Measurements from ENCODE around the gene ELP1. TPM values are rescaled to one million over a fixed set of nuclear protein-coding genes. Genes with fewer than 3 reads are reported as not detected.

ELP1 gene, protein sequence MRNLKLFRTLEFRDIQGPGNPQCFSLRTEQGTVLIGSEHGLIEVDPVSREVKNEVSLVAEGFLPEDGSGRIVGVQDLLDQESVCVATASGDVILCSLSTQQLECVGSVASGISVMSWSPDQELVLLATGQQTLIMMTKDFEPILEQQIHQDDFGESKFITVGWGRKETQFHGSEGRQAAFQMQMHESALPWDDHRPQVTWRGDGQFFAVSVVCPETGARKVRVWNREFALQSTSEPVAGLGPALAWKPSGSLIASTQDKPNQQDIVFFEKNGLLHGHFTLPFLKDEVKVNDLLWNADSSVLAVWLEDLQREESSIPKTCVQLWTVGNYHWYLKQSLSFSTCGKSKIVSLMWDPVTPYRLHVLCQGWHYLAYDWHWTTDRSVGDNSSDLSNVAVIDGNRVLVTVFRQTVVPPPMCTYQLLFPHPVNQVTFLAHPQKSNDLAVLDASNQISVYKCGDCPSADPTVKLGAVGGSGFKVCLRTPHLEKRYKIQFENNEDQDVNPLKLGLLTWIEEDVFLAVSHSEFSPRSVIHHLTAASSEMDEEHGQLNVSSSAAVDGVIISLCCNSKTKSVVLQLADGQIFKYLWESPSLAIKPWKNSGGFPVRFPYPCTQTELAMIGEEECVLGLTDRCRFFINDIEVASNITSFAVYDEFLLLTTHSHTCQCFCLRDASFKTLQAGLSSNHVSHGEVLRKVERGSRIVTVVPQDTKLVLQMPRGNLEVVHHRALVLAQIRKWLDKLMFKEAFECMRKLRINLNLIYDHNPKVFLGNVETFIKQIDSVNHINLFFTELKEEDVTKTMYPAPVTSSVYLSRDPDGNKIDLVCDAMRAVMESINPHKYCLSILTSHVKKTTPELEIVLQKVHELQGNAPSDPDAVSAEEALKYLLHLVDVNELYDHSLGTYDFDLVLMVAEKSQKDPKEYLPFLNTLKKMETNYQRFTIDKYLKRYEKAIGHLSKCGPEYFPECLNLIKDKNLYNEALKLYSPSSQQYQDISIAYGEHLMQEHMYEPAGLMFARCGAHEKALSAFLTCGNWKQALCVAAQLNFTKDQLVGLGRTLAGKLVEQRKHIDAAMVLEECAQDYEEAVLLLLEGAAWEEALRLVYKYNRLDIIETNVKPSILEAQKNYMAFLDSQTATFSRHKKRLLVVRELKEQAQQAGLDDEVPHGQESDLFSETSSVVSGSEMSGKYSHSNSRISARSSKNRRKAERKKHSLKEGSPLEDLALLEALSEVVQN (N-terminal part only)
- total RNA-seq: 10 to 100 TPM; 22.1 to 24.3 TPM

DNA sequence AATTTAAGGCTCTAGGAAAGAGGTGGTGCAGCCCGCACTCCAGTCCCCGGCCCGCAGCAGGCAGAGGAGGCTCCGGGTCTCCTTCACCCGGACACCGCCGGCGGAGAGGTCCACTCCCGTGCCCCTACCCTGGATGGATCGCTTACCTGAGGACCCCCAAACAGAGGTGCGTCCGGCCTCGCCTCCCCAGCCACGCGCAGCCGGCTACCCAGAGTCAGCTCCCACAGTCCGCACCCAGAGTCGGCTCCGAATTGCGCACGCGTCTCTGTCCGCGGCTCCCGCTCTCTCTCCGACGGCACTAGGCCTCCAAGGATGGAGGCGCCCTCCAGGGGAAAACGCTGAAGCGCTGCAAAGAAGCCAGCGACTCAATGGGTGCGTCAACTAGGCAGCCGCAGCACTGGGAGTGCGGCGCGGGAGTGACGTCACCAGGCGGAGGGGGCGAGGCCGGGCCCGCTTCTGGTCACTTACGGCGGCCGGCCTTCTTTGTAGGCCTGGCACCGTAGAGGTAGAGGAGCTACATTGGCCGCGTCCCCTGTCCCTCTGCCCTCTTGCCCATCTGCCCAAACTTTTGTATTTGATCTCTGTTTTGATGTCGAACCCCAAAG lies at the start of gene ELP1:
Gene ELP1, minus strand, starts transcription at position 407 of the 605 bp plus-strand sequence. CDS start 2,978 bp downstream, outside the sequence.

DNA sequence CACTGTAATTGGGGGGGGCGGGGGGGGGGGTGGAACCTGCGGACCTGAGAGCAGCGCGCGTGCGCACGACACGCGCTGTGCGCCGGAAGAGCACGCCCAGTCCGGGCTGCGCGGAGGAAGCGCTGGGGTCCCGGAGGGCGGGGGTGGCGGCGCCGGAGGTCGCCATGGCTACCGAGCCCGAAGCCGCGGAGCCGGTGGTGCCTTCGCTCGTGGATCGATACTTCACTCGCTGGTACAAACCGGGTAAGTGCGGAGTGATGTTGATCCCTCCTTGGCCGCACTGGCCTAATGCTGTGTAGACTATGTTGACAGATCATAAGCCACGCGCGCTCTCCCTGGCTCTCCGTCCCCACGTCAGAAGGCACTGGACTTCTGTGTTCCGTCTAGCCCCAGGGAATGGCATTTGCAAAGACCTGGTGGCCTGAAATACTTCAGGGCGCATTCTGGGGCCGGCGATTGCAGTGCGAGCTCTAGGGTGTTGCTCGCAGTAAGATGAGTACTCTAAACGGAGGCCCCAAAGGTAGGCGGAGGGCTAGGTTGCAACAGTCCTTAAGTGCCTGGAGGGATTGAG lies 484 bp upstream of the ELP1 start, which contains the start of gene ABITRAM:
Gene ABITRAM, plus strand, starts transcription at position 78 of the 571 bp plus-strand sequence. Its CDS starts 87 bp downstream, at position 165.

GRCh38 chr9:108861997-108862396 lies 71.9 kb downstream of the ELP1 start, which contains the start of gene ACTL7A:
Gene ACTL7A, plus strand, starts transcription at chr9:108862266. Its CDS starts 57 bp downstream, at chr9:108862323.

GRCh38 chr9:108855888-108856287 lies 78.0 kb downstream of the ELP1 start, which contains the start of gene ACTL7B:
Gene ACTL7B, minus strand, starts transcription at chr9:108855986. Its CDS starts 56 bp downstream, at chr9:108855930.

Other genes starting within 250 kb of the ELP1 start
- gene ACTL7B, start 78.1 kb downstream of the ELP1 start, total RNA-seq: under 1 TPM in 1 of 2 experiments, not detected in 1; 0.10 TPM
- gene ACTL7A, start 71.9 kb downstream of the ELP1 start, total RNA-seq: not detected
- gene ABITRAM, start 276 bp upstream of the ELP1 start, total RNA-seq: 10 to 100 TPM in 1 of 2 experiments, 1 to 10 TPM in 1; 9.9 to 11.6 TPM
- gene CTNNAL1, start 79.4 kb upstream of the ELP1 start, total RNA-seq: 10 to 100 TPM; 13.3 to 13.5 TPM
- 10 to 100 TPM; 29.8 to 31.2 TPM for gene TMEM245, start 185.8 kb upstream of the ELP1 start, total RNA-seq
- not detected for gene FRRS1L, start 233.1 kb upstream of the ELP1 start, total RNA-seq